ENCODE measurements around the gene HNRNPF.
"Not testable (repeated sequence)": the region's sequence is repeated elsewhere in the genome, so short reads cannot be mapped to it uniquely, and the experiment has no call there.

The HNRNPF gene

DNA sequence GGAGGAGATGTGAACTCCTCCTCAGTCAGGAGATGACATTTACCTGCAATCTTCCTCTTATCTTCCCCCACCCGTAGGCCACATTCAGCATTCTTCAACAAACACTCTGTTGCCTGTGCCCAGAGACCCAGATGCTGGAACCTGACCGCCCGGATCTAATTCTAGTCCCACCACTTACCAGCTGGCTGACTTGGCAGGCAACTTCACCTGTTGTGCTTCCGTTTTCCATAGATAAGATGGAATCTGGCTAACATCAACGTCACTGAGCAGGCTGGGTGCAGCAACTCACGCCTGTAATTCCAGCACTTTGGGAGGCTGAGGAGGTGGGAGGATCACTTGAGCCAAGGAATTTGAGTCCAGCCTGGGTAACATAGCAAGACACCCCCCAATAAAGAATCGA, 58.8 kb downstream of the HNRNPF start:
- no peak for DNase-seq (ENCODE audit: low read depth)

DNA sequence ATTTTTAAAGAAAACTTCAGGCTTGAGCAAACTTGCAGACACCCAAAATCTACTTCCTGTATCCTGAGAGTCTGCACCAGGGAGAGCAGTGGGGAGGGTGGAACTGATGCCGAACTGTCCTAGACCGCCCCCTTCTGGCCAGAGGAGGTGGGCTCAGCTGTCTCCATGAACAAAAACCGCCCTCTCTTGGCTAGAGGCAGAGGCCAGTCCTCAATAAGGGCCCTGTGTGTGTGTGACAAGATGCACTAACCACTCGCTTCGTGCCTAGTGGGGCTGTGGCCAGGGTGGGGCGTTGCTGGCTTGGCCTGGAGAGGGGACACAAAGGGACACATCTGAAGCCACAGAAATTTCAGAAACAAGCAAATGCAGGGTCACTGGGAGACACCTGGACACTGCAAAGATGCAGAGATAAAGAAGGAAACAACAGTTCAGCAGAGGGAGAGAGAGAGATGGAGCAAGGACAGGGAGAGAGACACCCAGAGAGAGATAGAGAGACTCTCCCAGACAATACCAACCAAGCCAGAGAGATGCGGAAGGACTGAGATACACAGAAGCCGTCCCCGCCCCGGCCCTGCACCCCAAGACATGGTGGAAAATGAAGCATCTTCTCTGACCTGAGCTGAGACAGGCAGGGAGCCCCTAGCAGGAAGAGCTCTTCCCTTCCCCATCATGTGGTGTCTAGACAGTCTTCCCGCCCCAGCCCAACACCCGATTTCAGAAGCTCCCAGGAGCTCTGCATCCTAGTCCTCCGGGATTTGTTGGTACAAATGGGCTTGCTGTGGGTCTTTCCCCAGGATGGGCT, 60.3 kb downstream of the HNRNPF start:
- DNase-seq (ENCODE audit: low read depth): peak; percentile 52

DNA sequence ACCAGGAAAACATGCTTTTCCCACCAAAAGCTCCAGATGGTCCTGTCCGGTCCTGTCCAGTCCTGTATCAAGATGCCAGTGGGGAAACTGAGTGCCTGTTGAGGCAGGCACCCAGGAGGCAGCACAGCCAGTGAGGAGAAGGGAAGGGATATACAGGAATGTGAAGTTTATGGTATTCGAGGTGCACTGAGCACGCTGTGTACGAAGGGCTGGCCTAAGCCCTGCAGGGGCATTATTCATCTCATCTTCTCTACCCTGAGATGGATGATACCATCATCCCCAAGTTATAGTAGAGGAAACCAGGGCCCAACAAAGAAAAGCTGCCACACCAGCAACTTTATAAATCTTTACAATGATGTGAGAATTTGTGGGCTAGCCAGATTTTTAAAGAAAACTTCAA, 61.0 kb downstream of the HNRNPF start:
- no peak for DNase-seq (ENCODE audit: low read depth)

DNA sequence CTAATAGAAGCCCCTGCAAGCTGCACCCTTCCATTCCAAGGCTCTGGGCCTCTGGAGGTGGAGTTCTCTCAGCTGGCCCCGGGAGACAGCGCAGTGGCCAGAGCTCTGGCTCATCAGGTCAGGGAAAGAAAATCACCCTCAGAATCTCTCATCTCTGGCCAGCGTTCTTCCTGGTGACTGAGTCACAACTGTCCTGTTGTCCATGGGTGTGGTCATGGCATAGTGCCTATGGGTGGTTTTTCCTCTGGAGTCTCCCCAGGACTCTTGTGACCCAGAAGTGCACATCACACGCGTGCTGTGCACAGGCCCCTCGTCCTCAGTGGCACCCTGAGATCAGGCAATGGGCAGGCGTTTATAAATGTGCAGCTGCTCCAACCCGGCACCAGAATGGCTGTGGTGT, 64.9 kb downstream of the HNRNPF start:
- DNase-seq (ENCODE audit: low read depth): no peak

DNA sequence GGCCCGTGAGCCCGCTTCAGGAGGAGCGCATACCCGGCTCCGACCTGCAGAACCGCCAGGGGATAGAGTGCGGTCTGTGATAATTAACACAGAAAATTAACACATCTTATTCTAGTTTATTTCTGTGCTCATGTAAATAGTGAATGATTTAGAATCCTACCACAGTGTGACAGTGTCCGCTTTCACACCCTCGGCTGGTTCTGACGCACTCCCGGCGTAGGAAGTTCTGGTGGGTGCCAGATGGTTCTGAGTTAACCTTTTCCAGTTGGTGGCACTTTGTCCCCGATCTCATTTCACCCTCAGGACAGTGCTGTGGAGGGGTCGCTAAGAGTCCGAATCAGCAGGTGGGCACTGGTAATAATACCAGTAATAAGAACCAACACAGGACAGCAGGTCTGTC, 65.9 kb downstream of the HNRNPF start:
- DNase-seq (ENCODE audit: low read depth): no peak

DNA sequence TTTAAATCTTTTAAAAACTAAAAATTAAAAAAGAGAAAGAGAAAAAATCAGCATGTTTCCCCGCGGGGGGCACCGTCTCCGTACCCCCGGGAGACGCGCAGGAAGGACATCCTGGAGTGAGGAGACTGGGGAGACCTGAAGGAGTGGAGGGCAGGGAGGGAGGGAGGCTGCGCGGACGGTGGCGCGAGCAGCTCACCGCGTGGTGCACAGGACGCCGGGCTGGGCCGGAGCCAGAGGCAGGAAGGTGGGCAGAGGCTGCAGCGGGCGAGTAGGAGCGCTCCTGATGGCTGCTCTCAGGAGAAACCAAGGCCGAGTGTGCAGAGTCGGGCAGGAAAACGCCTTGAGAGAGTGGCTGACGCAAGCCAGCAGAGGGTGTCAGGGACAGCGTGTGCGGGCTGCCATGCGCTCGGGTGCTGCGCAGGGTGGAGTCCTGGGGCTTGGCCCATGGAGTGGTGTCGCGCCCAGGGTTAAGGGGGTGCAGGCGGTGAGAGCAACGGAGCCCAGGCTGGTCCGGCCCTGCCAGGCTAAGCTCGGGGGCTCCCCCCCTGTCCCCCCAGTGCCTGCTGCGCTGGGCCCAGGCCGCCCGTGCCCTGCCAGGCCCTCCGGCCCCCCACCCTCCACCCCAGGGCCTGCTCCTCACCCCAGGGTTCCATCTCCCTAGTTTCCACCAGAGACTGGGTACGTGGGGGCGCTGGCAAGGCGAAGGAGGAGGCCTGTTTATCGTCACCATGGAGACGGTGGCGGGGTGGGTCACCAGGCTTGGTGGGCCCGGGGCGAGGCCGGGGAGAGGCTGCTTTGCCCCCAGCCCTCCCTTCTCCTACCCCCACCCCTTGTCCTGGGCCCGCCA, 66.5 kb downstream of the HNRNPF start:
- no peak for DNase-seq (ENCODE audit: low read depth)

DNA sequence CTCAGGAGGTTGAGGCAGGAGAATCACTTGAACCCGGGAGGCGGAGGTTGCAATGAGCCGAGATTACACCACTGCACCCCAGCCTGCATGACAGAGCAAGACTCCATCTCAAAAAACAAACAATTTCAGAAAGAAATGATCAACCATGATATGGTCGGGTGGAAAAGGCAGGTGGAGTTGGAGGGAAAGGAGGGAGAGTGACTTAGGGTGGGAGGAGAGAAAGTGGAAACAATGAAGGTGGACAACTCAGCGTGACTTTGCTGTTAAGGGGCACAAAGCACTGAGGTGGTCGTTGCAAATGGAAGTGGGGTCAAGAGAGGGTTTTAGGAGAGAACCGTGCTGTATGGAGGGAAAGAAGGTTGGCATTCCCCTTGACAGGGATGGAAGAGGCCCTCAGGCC, 67.5 kb downstream of the HNRNPF start:
- DNase-seq (ENCODE audit: low read depth): no peak

DNA sequence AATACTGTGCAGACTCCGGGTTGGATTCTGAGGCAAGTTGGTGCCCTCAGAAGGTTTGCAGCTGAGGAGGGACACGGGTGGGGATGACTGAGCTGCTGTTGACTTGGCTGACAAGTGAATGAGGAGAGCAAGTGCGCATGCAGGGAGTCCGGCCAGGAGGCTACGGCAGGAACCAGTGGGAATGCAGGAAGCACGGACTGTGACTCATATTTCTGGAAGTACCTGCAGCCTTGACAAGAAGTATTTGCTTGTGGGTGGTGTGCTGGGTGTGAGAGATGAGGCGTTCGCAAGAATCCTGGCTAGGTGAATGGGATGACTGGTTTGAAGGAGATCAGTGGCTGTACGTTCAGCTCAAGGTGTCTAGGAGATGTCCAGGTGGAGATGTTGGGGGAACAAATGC, 68.4 kb downstream of the HNRNPF start:
- DNase-seq (ENCODE audit: low read depth): no peak

DNA sequence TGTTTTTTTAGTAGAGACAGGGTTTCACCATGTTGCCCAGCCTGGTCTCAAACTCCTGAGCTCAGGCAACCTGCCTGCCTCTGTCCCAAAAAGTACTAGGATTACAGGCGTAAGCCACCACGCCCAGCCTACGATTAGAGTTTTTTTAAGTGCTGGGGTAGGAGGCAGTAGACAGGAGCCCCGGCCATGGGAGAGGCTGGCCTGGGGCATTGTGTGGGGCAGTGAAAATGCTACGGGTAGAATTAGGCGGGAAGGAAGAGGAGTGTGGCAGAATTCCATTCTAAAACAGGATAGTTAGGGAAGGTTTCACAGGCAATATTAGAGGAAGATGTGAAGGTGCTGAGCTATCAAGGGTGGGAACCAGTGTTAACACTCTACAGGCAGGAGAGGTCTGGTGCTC, 68.9 kb downstream of the HNRNPF start:
- no peak for DNase-seq (ENCODE audit: low read depth)

DNA sequence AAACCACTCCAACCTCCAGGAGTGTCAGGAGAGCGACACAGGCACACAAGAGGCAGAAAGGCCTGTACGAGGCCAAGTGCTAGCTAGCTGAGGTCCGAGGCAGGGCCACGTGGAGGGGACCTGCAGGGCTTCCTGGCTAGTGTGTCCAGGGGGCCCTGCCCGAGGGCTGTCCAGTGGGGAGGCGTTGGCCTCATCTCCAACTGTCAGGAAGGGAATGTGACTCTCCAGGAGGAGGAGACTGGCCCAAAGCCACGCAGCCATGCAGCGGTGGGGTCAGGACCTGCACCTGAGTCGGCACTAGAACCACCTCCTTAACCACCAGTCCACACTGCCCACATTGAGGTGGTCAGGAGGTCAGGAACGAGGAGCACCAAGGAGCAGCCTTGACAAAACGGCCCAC, 69.8 kb downstream of the HNRNPF start:
- no peak for DNase-seq (ENCODE audit: low read depth)

DNA sequence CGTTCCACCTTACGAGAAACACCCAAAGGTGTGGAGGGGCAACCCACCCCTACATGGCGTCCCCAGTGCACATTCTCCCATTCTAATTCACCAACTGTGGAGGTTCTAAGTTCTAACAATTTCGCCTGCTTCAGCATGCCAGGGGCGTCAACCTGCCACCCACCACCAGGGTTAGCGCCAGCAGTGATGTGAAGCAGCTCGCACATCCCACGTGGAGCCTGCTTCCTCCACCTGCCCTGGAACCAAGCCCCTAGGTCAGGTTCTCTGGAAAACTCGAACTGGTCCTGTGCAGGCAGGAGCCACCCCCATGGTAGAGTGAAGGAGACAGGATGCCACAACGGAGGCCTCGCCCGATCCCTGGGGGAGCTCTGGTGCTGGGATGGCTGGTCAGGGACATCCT, 70.9 kb downstream of the HNRNPF start:
- no peak for DNase-seq (ENCODE audit: low read depth)

DNA sequence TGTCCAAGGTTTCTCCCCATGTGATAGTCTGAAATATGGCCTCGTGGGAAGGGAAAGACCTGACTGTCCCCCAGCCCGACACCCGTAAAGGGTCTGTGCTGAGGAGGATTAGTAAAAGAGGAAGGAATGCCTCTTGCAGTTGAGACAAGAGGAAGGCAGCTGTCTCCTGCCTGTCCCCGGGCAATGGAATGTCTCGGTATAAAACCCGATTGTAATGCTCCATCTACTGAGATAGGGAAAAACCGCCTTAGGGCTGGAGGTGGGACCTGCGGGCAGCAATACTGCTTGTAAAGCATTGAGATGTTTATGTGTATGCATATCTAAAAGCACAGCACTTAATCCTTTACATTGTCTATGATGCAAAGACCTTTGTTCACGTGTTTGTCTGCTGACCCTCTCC, 71.5 kb downstream of the HNRNPF start:
- DNase-seq (ENCODE audit: low read depth): not testable (repeated sequence)

DNA sequence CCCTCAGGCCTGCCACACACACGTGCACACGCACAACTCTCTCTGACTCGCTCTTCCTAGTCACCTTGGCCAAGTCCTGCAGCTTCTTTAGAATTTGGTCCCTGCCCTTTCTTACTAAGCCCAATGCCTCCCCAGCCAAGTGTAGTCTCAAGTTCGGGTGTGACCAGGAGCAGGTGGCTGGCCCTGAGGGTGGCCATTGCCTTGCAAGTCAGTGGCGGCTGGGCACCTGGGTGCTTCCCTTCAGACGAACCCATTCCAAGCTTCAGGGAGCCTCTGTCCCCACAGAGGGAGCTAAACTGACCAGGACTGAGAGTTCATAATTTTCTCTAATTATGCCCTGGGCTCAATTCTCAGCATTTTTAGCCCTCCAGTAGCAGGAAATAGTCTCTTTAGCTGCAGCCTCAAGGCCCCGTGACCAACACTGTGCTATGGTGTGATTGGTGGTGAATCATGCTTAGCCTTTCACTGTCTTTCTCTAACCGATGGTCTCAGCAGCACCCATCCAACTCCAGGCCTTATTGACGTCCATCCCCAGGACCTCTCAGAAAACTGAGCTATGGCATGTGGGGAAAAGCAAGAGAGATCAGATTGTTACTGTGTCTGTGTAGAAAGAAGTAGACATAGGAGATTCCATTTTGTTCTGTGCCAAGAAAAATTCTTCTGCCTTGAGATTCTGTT, 72.2 kb downstream of the HNRNPF start:
- no peak for DNase-seq (ENCODE audit: low read depth)

DNA sequence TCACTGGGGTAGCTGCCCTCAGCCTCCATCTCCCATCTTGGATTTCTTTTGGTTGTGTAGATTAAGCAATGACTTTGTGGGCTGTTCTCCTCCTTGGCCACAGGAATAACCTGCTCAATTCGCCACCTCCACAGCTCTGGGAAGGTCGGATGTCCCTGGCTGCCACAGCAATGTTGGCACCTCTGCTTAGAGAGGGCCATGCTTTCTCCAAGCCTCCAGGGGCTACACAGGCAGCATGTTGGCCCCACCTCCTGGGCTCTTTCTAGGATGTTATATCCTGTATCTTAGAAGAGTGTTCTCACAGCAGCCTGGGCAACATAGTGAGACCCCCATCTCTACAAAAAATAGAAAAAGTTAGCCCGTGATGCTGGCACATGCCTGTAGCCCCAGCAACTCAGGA, 72.9 kb downstream of the HNRNPF start:
- DNase-seq (ENCODE audit: low read depth): no peak

Data from GM04504 (cell line).